NCI-H345 treated with DMSO at 0.1 percent for 48 hours (cell line): Measurements from ENCODE around the gene ITFG2.
"Not testable (repeated sequence)": the region's sequence is repeated elsewhere in the genome, so short reads cannot be mapped to it uniquely, and the experiment has no call there.

Experiments used
- DNase-seq: peaks from one replicate; lab custom pipeline; 2025; ENCODE audit not compliant: unreplicated experiment; lab: John Stamatoyannopoulos, UW

Gene ITFG2

DNA sequence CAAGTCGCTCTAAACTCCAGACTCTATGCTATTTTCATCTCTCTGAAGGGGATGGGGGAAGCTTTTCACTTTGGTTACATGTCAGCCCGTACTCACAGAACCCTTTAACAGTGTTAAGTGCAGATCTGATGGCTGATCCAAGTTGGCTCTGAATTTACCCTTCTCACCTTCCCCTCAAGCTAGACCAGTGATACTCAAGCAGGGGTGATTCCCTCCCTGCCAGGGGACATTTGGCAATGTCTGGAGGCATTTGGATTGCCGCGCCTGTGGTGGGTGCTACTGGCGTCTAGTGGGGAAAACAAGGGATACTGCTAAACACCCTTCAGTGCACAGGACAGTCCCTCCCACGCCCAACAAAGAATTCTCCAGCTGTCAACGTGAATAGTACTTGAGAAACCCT lies 50.4 kb downstream of the ITFG2 start:
- DNase-seq, result no peak

DNA sequence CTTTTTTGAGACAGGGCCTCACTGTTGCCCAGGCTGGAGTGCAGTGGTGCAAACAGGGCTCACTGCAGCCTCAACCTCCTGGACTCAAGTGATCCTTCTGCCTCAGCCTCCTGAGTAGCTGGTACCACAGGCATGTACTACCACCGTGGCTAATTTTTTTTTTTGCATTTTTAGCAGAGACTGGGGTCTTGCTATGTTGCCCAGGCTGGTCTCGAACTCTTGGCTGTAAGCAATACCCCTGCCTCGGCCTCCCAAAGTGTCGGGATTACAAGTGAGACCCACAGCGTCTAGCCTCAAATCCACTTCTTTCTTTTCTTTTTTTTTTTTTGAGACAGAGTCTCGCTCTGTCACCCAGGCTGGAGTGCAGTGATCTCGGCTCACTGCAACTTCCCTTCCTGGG lies 50.9 kb downstream of the ITFG2 start:
- DNase-seq, result not testable (repeated sequence)

DNA sequence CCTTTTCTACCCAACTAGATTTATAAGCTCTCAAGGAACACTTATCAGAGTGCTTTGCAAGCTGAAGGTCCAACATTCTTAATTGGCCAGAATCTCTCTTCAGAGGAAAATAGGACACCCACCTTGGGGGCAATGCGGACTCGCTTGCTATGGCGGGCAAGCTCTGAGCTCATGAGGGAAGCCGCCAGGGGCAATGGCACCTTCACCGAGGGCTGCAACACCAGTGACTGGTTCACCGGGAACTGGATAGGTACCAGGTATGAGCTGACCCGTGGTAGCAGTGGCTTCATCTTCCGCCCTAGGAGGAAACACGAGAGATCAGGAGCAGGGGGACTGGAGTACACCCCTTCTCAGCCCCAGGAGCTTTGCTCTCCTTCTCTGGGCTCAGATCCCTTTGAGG lies 51.7 kb downstream of the ITFG2 start:
- no peak for DNase-seq

DNA sequence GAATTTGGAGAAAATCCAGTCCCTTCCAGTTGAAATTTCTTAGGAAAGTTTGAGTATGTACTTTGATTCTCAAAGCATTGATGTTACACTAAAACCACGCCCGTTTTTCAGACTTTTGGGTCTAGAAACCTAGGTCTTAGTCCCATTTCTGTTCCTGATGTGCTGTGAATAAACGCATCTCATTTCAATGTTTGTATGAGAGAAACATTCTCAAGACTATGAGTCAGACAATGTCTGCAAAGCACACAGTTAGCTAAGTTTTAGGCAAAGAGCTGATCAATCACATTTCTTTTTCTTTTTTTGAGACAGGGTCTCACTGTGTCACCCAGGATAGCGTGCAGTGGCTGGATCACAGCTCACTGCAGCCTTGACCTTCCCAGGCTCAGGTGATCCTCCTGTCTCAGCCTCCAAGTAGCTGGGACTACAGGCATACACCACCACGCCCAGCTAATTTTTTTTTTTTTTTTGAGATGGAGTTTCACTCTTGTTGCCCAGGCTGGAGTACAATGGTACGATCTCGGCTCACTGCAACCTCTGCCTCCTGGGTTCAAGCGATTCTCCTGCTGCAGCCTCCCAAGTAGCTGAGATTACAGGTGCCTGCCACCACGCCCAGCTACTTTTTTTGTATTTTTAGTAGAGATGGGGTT lies 56.6 kb downstream of the ITFG2 start:
- not testable (repeated sequence) for DNase-seq
